ENCODE data around the gene GRHL3. TPM values are rescaled to one million over a fixed set of nuclear protein-coding genes. Genes with fewer than 3 reads are reported as not detected.
A peak's percentile ranks its signal among the peaks of the same experiment; 100 is the strongest.
"Not testable (repeated sequence)": the region's sequence is repeated elsewhere in the genome, so short reads cannot be mapped to it uniquely, and the experiment has no call there.

The GRHL3 gene
- total and polyA plus RNA-seq, 8 donors: 0.11 to 0.86 (median 0.35) TPM

DNA sequence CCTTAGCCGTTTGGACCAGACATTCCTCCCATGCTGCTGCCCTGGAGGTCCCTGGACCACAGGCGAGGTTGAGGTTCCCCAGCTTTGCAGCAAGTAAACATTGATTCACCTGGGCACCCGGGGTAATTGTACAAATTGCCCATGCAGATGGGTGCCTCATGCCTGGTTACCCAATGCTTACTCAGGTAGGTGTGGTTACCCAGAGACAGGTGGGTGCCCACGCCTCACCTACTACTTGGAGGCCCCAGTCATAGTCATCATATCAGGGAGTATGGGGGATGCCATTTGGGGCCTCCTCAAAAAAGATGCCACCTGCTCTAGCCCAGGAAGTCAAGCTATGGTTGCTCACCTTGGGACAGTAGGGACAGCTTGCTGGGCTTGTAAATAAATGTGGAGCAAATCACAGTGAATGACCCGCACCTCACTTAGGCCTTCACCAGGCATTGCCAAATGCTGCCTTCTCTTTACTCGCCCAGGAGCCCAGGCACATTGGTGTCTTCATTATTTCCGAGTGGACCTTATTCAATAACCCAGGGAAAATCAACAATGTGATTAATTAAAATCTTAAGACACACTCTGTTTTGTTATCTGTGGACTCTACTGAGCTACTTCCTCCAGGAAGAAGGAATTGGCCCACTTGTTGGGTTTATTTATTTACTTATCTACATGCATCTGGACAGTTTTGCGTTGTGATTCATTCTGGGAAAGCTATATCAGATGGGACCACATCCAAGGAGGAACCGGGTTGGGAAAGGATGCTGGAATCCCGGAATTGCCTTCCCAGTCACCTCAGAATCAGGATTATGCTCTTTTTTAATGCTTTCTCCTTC lies 35.6 kb upstream of the GRHL3 start:
- Histone ChIP-seq H3K9me3 (no peaks in the 10 kb centered on the region), H3K27ac (peak overlapping the region in 2 of 4 donors; percentile 47 to 68), H3K4me1 (peaks cover 0 to 3% (median 0%) of the 10 kb centered on the region in 3 donors), H3K27me3 (no peaks in the 10 kb centered on the region), H3K4me3 (no peak overlapping the region), H3K36me3 (no peaks in the 10 kb centered on the region)
- intact Hi-C loops (cut with DNase I): no loop called here
- 50 to 53% methylated on average over 10 of the region's 10 CpGs for WGBS, 2 donors
- DNase-seq (no peak), FAIRE-seq (no peak), ATAC-seq (peak in 3 of 4 donors; percentile 63 to 77 (median 73))
- TF ChIP-seq, protein P1, sequence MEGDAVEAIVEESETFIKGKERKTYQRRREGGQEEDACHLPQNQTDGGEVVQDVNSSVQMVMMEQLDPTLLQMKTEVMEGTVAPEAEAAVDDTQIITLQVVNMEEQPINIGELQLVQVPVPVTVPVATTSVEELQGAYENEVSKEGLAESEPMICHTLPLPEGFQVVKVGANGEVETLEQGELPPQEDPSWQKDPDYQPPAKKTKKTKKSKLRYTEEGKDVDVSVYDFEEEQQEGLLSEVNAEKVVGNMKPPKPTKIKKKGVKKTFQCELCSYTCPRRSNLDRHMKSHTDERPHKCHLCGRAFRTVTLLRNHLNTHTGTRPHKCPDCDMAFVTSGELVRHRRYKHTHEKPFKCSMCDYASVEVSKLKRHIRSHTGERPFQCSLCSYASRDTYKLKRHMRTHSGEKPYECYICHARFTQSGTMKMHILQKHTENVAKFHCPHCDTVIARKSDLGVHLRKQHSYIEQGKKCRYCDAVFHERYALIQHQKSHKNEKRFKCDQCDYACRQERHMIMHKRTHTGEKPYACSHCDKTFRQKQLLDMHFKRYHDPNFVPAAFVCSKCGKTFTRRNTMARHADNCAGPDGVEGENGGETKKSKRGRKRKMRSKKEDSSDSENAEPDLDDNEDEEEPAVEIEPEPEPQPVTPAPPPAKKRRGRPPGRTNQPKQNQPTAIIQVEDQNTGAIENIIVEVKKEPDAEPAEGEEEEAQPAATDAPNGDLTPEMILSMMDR (IDR thresholded peaks at IDR 0.05): no peak

DNA sequence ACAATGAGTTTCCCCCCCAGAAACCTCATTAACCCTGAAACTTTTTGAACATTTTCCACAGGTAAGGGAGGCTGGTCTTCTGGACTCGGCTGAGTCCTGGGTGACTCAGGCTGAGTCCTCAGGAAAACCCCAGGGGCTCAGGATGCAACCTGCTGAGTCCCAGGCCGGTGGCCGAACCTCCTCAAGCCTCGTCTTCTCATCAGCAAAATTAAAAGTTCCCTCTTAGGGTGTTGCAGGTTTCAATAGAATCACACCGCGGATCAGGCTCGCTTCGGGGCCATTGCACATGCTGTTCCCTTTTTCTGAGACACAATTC lies 35.0 kb upstream of the GRHL3 start:
- WGBS, 2 donors: 88 to 90% methylated on average over 8 of the region's 8 CpGs
- H3K27ac ChIP-seq: peak overlapping the region in 2 of 4 donors; percentile 47 to 68
- TF ChIP-seq, protein P1 (IDR thresholded peaks at IDR 0.05): no peak
- no peaks in the 10 kb centered on the region for H3K27me3 ChIP-seq
- FAIRE-seq: no peak
- ATAC-seq: peak in 3 of 4 donors; percentile 12 to 42 (median 19)
- no peaks in the 10 kb centered on the region for H3K36me3 ChIP-seq
- intact Hi-C loops (cut with DNase I): no loop called here
- peaks cover 0 to 3% (median 0%) of the 10 kb centered on the region in 3 donors for H3K4me1 ChIP-seq
- no peak for DNase-seq
- H3K9me3 ChIP-seq: no peaks in the 10 kb centered on the region
- H3K4me3 ChIP-seq: no peak overlapping the region

DNA sequence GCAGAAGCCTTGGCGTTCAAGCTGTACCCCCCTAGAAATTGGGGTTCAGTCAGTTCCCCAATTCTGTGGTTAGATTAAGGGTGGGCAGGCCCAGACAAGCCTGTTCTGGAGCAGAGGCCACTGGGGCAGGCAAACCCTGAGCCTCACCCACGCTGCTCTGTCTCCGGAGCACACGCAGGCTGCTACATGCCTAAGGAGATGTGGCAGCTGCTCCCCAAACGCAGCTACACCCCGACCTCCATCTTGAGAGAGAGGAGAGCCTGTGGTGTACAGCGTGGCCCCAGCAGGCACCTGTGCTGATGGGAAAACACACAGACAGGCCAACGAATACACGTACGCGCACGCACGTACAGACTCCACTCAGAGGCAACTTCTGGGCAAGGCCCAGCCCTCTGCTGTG lies 33.9 kb upstream of the GRHL3 start:
- Histone ChIP-seq H3K36me3 (no peaks in the 10 kb centered on the region), H3K9me3 (no peaks in the 10 kb centered on the region), H3K27me3 (no peaks in the 10 kb centered on the region), H3K27ac (no peak overlapping the region), H3K4me1 (peaks cover 0 to under 1% (median 0%) of the 10 kb centered on the region in 3 donors), H3K4me3 (no peak overlapping the region)
- TF ChIP-seq, protein P1 (IDR thresholded peaks at IDR 0.05): no peak
- ATAC-seq (no peak), DNase-seq (no peak), FAIRE-seq (no peak)
- WGBS, 2 donors: 91 to 94% methylated on average over 13 of the region's 13 CpGs
- intact Hi-C loops (cut with DNase I): no loop called here

DNA sequence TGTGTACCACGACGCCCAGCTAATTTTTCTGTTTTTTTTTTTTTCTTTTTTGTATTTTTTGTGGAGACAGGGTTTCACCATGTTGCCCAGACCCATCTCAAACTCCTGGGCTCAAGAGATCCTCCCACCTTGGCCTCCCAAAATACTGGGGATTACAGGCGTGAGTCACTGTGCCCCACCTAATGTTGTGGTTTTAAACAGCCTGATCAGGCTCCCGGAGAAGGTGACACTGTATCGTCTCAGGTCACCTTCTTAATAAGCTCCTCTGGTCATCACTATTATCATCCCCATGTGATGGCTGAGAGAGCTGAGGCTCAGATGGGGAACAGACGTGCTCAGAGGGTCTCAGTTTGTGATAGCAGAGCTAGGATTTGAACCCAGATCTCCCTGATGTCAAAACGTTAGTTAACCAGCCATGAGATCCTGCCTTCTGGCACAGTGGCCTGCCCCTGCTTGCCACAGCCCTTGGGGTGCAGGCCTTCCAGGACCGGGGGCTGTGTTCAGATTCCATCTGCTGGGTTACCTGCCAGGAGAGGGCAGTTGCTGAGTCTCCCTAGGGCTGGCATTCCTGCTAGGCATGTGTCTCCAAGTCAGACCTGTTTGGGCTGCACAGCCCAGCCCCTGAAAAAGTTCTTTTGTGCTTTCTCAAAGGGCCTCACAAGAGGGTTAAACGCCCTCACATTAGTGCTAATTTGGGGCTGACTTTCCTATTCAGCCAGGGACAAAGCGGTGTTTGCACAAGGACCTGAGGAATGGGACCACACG lies 32.7 kb upstream of the GRHL3 start:
- intact Hi-C loops (cut with DNase I): no loop called here
- DNase-seq (no peak), ATAC-seq (no peak), FAIRE-seq (no peak)
- no peaks in the 10 kb centered on the region for H3K36me3 ChIP-seq
- no peaks in the 10 kb centered on the region for H3K27me3 ChIP-seq
- H3K4me1 ChIP-seq: no peaks in the 10 kb centered on the region
- H3K9me3 ChIP-seq: no peaks in the 10 kb centered on the region
- 79 to 83% methylated on average over 11 of the region's 11 CpGs for WGBS, 2 donors
- no peak overlapping the region for H3K4me3 ChIP-seq
- TF ChIP-seq, protein P1 (IDR thresholded peaks at IDR 0.05): no peak
- no peak overlapping the region for H3K27ac ChIP-seq

DNA sequence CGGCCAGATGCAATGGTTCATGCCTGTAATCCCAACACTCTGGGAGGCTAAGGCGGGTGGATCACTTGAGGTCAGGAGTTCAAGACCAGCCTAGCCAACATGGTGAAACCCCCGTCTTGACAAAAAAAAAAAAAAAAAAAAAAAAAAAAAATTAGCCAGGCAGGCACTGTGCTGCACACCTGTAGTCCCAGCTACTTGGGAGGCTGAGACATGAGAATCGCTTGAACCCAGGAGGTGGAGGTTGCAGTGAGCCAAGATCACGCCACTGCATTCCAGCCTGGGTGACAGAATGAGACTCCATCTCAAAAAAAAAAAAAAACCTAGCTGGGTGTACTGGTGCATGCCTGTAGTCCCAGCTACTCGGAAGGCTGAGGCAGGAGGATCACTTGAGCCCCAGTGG lies 31.4 kb upstream of the GRHL3 start:
- H3K36me3 ChIP-seq; H3K9me3 ChIP-seq; DNase-seq; H3K4me3 ChIP-seq; intact Hi-C loops (cut with DNase I); ATAC-seq; FAIRE-seq; H3K4me1 ChIP-seq; H3K27ac ChIP-seq; H3K27me3 ChIP-seq: not testable (repeated sequence)
- 83 to 90% methylated on average over 5 to 6 of the region's 6 CpGs for WGBS, 2 donors
